ENCODE data around the gene HS3ST5.

- TF ChIP-seq CTCF (IDR thresholded peaks at IDR 0.05 in 2 of 3, conservative IDR thresholded peaks at IDR 0.05 in 1 of 3; ENCODE audit: borderline replicate concordance in 1 of 3, insufficient read depth in 1 of 3, low read depth in 2 of 3, low read length in 2 of 3) (no peak), YY1 (IDR thresholded peaks at IDR 0.05; ENCODE audit: extremely low read depth, insufficient replicate concordance, low read depth, low read length) (no peak), TCF7L2 (IDR thresholded peaks at IDR 0.05; ENCODE audit: borderline replicate concordance, extremely low read depth, insufficient read depth, insufficient read length) (no peak), SP1 (IDR thresholded peaks at IDR 0.05; ENCODE audit: low read depth) (no peak), POLR2A (IDR thresholded peaks at IDR 0.05; ENCODE audit: borderline replicate concordance, extremely low read depth, insufficient read depth, insufficient read length) (no peak)
Observed at GRCh38 chr6:114339706-114340105, 3.1 kb downstream of the HS3ST5 start.

Measured in HCT116 (cell line).